Upper lobe of right lung (tissue), 1 donor: Measurements from ENCODE around the gene GVQW3. TPM values are rescaled to one million over a fixed set of nuclear protein-coding genes. Genes with fewer than 3 reads are reported as not detected.

Source experiments
- ATAC-seq: fragments of 200-7000 bp; cut with Tn5 transposase; one replicate; pipeline ENCODE4 v1.9.1; 2020; ENCODE audit warnings: mild to moderate bottlenecking, moderate library complexity
- DNase-seq: peaks from one replicate; pipeline ENCODE4 v3.0.0-alpha.2; 2020
- H3K27ac ChIP-seq: fragments of 200-600 bp; one replicate; pipeline ENCODE4 v1.8.0; 2022
- H3K27me3 ChIP-seq: fragments of 200-600 bp; one replicate; pipeline ENCODE4 v1.8.0; 2022; ENCODE audit warnings: mild to moderate bottlenecking
- H3K36me3 ChIP-seq: fragments of 200-600 bp; one replicate; pipeline ENCODE4 v1.8.0; 2022
- H3K4me1 ChIP-seq: fragments of 200-600 bp; one replicate; pipeline ENCODE4 v1.8.0; 2022
- H3K4me3 ChIP-seq: fragments of 200-600 bp; one replicate; pipeline ENCODE4 v1.8.0; 2022; ENCODE audit warnings: mild to moderate bottlenecking
- H3K9me3 ChIP-seq: fragments of 200-600 bp; one replicate; pipeline ENCODE4 v1.8.0; 2022
- CTCF ChIP-seq: fragments of 200-600 bp; IDR thresholded peaks from one replicate; pipeline ENCODE4 v1.8.0; 2022; ENCODE audit warnings: antibody characterized with exemption
- intact Hi-C: fragments of 100-400 bp; cut with DNase I; formaldehyde crosslinking; loops from one replicate; pipeline ENCODE4 v1.11.0; 2022
- total RNA-seq: library from RNA; stranded (reverse); fragmentation: NEBNext Ultra II Directional; extraction: Animal tissue kit (Norgen Biotek cat#: 25700); gene quantifications from one replicate; pipeline ENCODE4 v1.2.1, GENCODE V29; 2021
- donor health status: DM: no; HTN: yes; CAD: no; lungs with severe emphysema.

Gene GVQW3
- total RNA-seq, 1 donor from 2014 or later, result 2.0 TPM

DNA sequence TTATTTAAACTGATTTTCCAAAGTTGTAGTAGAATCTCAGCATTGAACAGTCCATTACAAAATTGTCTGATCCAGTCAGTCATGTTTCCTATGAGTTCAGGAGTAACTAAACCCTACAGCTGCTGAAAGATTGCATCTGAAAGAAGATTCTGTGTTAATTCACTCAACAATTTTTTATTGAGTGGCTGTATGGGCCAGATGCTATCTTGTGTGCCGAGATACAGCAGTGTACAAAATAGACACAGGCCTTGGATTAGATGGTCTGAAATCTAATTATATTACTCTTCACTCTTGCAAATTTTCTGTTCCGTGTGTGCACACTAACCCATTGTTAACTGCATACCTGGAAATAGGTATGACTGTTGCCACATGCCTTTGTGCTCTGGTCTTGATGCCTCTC, 7.3 kb downstream of the GVQW3 start:
- no peak for ATAC-seq
- Histone ChIP-seq H3K9me3 (no peaks in the 10 kb centered on the region), H3K36me3 (no peaks in the 10 kb centered on the region), H3K27ac (no peak overlapping the region), H3K4me3 (no peak overlapping the region), H3K27me3 (no peaks in the 10 kb centered on the region), H3K4me1 (no peaks in the 10 kb centered on the region)
- DNase-seq, result no peak
- intact Hi-C loops, result no loop called here
- no peak for TF ChIP-seq CTCF

DNA sequence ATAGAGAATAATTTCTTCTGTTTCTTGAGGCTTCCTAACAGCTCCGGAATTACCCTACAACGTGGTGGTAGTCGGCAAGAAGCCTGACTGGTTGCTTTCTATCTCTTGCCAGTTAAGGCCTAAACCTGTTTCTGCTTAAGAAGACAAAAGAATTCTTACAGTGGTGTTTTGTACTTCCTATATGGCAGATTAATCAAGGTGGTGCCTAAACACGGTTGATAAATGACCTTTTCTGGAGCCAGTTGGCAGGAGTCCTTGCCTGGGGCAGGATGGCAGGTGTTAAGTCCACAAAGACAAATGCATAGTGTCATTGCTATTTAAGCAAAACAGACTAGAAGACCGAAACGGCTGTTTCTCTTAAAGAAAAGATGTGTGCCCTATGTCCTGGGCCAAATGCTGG, 9.9 kb downstream of the GVQW3 start:
- intact Hi-C loops, result no loop called here
- Histone ChIP-seq H3K36me3 (no peaks in the 10 kb centered on the region), H3K4me1 (no peaks in the 10 kb centered on the region), H3K27ac (no peak overlapping the region), H3K9me3 (no peaks in the 10 kb centered on the region), H3K4me3 (no peak overlapping the region), H3K27me3 (no peaks in the 10 kb centered on the region)
- no peak for DNase-seq
- no peak for ATAC-seq
- no peak for TF ChIP-seq CTCF

DNA sequence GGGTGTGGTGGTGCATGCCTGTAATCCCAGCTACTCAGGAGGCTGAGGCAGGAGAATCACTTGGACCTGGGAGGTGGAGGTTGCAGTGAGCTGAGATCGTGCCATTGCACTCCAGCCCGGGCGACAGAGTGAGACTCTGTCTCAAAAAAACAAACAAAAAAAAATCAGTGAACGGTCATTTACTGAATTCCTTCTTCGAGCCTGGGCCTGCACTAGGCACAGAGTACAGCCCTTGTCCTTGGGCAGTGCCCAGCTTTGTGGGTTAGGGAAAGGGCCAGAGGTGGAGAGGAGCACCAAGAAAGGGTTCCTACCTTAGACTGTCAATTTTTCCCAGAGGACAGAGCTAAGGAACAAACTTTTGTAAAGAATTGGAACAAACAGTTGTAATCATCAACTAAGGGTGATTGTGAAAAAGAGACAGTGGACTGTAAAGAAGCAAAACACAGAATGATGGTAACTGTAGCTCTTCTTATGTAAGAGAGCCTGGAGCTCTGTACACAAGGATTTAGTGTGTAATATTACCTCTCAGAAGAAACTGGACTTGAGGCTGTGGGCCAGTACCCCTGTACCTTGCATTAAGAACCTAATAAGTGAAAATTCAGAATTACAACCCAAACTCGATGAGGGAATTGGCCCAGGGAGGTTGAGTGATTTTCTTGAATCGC, 10.8 kb downstream of the GVQW3 start:
- no peaks in the 10 kb centered on the region for H3K4me1 ChIP-seq
- no peak for ATAC-seq
- no peak overlapping the region for H3K4me3 ChIP-seq
- H3K27me3 ChIP-seq, result no peaks in the 10 kb centered on the region
- no peaks in the 10 kb centered on the region for H3K36me3 ChIP-seq
- H3K27ac ChIP-seq, result no peak overlapping the region
- intact Hi-C loops, result no loop called here
- TF ChIP-seq CTCF, result no peak
- no peak for DNase-seq
- H3K9me3 ChIP-seq, result no peaks in the 10 kb centered on the region

DNA sequence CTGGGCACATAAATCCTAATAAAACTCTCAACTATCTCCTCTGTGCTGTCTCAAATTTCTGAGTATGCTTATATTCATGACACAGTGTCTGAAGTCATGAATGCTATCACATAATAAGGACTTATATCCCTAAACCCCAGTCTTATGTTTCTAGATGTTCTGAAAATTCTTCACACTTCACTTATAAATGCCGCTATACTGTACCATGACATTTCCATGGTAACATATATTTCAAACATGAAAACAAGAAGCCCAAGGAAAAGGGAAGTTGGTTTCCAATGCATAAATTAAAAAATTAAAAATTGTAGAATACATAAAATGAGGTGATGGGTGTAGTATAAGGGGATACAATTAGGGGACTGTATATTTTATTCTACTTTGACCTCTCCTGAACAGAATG, 11.7 kb downstream of the GVQW3 start:
- no peak for DNase-seq
- H3K4me3 ChIP-seq, result no peak overlapping the region
- H3K27ac ChIP-seq, result no peak overlapping the region
- H3K9me3 ChIP-seq, result no peaks in the 10 kb centered on the region
- H3K4me1 ChIP-seq, result no peaks in the 10 kb centered on the region
- H3K36me3 ChIP-seq, result no peaks in the 10 kb centered on the region
- intact Hi-C loops, result no loop called here
- ATAC-seq, result no peak
- H3K27me3 ChIP-seq, result no peaks in the 10 kb centered on the region
- no peak for TF ChIP-seq CTCF

- ATAC-seq, result no peak
- no peaks in the 10 kb centered on the region for H3K9me3 ChIP-seq
- intact Hi-C loops, result no loop called here
Measured at GRCh38 chr11:76394411-76394810, 13.3 kb downstream of the GVQW3 start.

More at GRCh38 chr11:76394411-76394810, 13.3 kb downstream of the GVQW3 start:
- no peaks in the 10 kb centered on the region for H3K27me3 ChIP-seq
- no peak for TF ChIP-seq CTCF
- no peak overlapping the region for H3K27ac ChIP-seq
- no peak overlapping the region for H3K4me3 ChIP-seq
- H3K36me3 ChIP-seq, result no peaks in the 10 kb centered on the region
- DNase-seq, result no peak
- no peaks in the 10 kb centered on the region for H3K4me1 ChIP-seq
